Neural cell (in vitro differentiated cells): ENCODE results near the gene HOXC13. TPM values are rescaled to one million over a fixed set of nuclear protein-coding genes. Genes with fewer than 3 reads are reported as not detected.

ENCODE experiments used
- H2AFZ ChIP-seq: fragments of 200-600, 300-800 bp; sonication (generic), shearing (Covaris generic); 2 replicates; pipeline ENCODE4 v1.6.0; 2014; ENCODE audit warnings: low read depth, mild to moderate bottlenecking, antibody characterized with exemption, low read length, moderate library complexity
- H3F3A ChIP-seq: fragments of 200-600 bp; shearing (Covaris generic); 2 replicates; pipeline ENCODE4 v1.6.1; 2016; ENCODE audit warnings: mild to moderate bottlenecking, moderate library complexity, mixed read lengths, antibody characterized with exemption, low read length; ENCODE audit not compliant: insufficient read depth, poor library complexity, severe bottlenecking
- H3K27ac ChIP-seq: fragments of 200-600, 300-800 bp; sonication (generic), shearing (Covaris generic); 2 replicates; pipeline ENCODE4 v1.5.1; 2014; ENCODE audit warnings: mild to moderate bottlenecking, low read length, moderate library complexity
- H3K27me3 ChIP-seq: fragments of 300-800, 200-600 bp; sonication (generic), shearing (Covaris generic); 2 replicates; pipeline ENCODE4 v1.6.0; 2014; ENCODE audit warnings: mild to moderate bottlenecking, low read depth, low read length, moderate library complexity; ENCODE audit not compliant: insufficient read depth
- H3K36me3 ChIP-seq: fragments of 300-800, 200-600 bp; sonication (generic), shearing (Covaris generic); 2 replicates; pipeline ENCODE4 v1.5.1; 2014; ENCODE audit warnings: mild to moderate bottlenecking, antibody characterized with exemption, low read length, moderate library complexity; ENCODE audit not compliant: insufficient read depth
- H3K4me2 ChIP-seq: fragments of 300-800, 200-600 bp; sonication (generic), shearing (Covaris generic); 2 replicates; pipeline ENCODE4 v1.6.0; 2014; ENCODE audit warnings: mild to moderate bottlenecking, low read length
- H3K4me3 ChIP-seq: fragments of 300-800, 200-600 bp; sonication (generic), shearing (Covaris generic); 2 replicates; pipeline ENCODE4 v1.5.1; 2014; ENCODE audit warnings: mild to moderate bottlenecking, low read length, moderate library complexity
- H3K79me2 ChIP-seq: fragments of 200-600 bp; shearing (Covaris generic); replicated peaks from 2 replicates; pipeline ENCODE4 v1.6.0; 2014; ENCODE audit warnings: mild to moderate bottlenecking, low read length, moderate library complexity; ENCODE audit not compliant: insufficient read depth
- H3K9ac ChIP-seq: fragments of 300-800, 200-600 bp; sonication (generic), shearing (Covaris generic); 2 replicates; pipeline ENCODE4 v1.6.1; 2016; ENCODE audit warnings: mild to moderate bottlenecking, low read length, mixed read lengths
- H3K9me2 ChIP-seq: fragments of 200-600 bp; shearing (Covaris generic); 2 replicates; pipeline ENCODE4 v1.6.1; 2016; ENCODE audit warnings: mild to moderate bottlenecking, low read length, mixed read lengths; ENCODE audit not compliant: insufficient read depth
- H3K9me3 ChIP-seq: fragments of 200-600, 300-800 bp; sonication (generic), shearing (Covaris generic); 2 replicates; pipeline ENCODE4 v1.6.1; 2016; ENCODE audit warnings: mild to moderate bottlenecking, mixed run types, low read length, moderate library complexity, mixed read lengths
- H4K20me1 ChIP-seq: fragments of 200-600 bp; shearing (Covaris generic); 2 replicates; pipeline ENCODE4 v1.6.1; 2016; ENCODE audit warnings: mild to moderate bottlenecking, mixed run types; ENCODE audit not compliant: insufficient read depth
- CTCF ChIP-seq: fragments of 450-650 bp; IDR thresholded peaks from 2 replicates; pipeline ENCODE4 v1.5.1; 2014; ENCODE audit warnings: antibody characterized with exemption, mild to moderate bottlenecking, moderate library complexity; ENCODE audit not compliant: poor library complexity, severe bottlenecking
- EP300 ChIP-seq: fragments of 450-650 bp; conservative IDR thresholded peaks from 2 replicates; pipeline ENCODE4 v1.6.1; 2014; ENCODE audit warnings: antibody characterized with exemption, mild to moderate bottlenecking, moderate library complexity; ENCODE audit not compliant: poor library complexity, severe bottlenecking
- EZH2 ChIP-seq: fragments of 200-600, 300-800 bp; shearing (Covaris generic), sonication (generic); IDR thresholded peaks from 2 replicates; pipeline ENCODE4 v1.6.1; 2014; ENCODE audit warnings: antibody characterized with exemption, low read length, borderline replicate concordance, mild to moderate bottlenecking; ENCODE audit not compliant: insufficient read depth, poor library complexity, severe bottlenecking
- MXI1 ChIP-seq: fragments of 450-650 bp; conservative IDR thresholded peaks from 2 replicates; pipeline ENCODE4 v1.6.1; 2014; ENCODE audit warnings: antibody characterized with exemption, mild to moderate bottlenecking; ENCODE audit not compliant: poor library complexity, severe bottlenecking
- POLR2AphosphoS5 ChIP-seq: IDR thresholded peaks from 2 replicates; pipeline ENCODE4 v1.6.1; 2012
- RAD21 ChIP-seq: fragments of 450-650 bp; conservative IDR thresholded peaks from 2 replicates; pipeline ENCODE4 v1.6.1; 2014; ENCODE audit warnings: antibody characterized with exemption, mild to moderate bottlenecking, moderate library complexity
- REST ChIP-seq: IDR thresholded peaks from 2 replicates; pipeline ENCODE4 v1.6.1; 2012; ENCODE audit warnings: borderline replicate concordance
- SMC3 ChIP-seq: fragments of 450-650 bp; conservative IDR thresholded peaks from 2 replicates; pipeline ENCODE4 v1.6.1; 2014; ENCODE audit warnings: antibody characterized with exemption, mild to moderate bottlenecking, moderate library complexity; ENCODE audit not compliant: poor library complexity
- TAF1 ChIP-seq: IDR thresholded peaks from 2 replicates; pipeline ENCODE4 v1.6.1; 2012; ENCODE audit warnings: low read depth
- polyA plus RNA-seq: library from polyadenylated mRNA; depleted of rRNA; stranded (reverse); fragments of >200 nt; gene quantifications from 2 replicates; pipeline ENCODE4 v1.2.3, GENCODE V29; 2014

The HOXC13 gene
- polyA plus RNA-seq, 1 donor from 2014 or later, result not detected

- Histone ChIP-seq H3K27me3 (peaks cover 100% of the 10 kb centered on the region), H4K20me1 (no peaks in the 10 kb centered on the region), H3K4me2 (no peak overlapping the region), H2AFZ (no peak overlapping the region), H3K36me3 (no peaks in the 10 kb centered on the region), H3F3A (no peaks in the 10 kb centered on the region), H3K79me2 (no peaks in the 10 kb centered on the region), H3K4me3 (peak overlapping the region; percentile 49), H3K9me2 (no peaks in the 10 kb centered on the region), H3K27ac (no peak overlapping the region), H3K9me3 (no peaks in the 10 kb centered on the region), H3K9ac (no peak overlapping the region)
- no peak for TF ChIP-seq EP300
Measured at GRCh38 chr12:53937596-53938325, 870 bp upstream of the HOXC13 start.

- Histone ChIP-seq H3F3A (no peaks in the 10 kb centered on the region), H3K79me2 (no peaks in the 10 kb centered on the region), H3K9ac (no peak overlapping the region), H4K20me1 (no peaks in the 10 kb centered on the region), H3K4me2 (no peak overlapping the region), H3K27me3 (peaks cover 100% of the 10 kb centered on the region), H2AFZ (no peak overlapping the region), H3K36me3 (no peaks in the 10 kb centered on the region), H3K9me2 (no peaks in the 10 kb centered on the region), H3K9me3 (no peaks in the 10 kb centered on the region), H3K4me3 (peak overlapping the region; percentile 49), H3K27ac (no peak overlapping the region)
- TF ChIP-seq SMC3 (no peak), REST (no peak), MXI1 (no peak), RAD21 (no peak)
Measured at GRCh38 chr12:53939141-53940108, 794 bp downstream of the HOXC13 start.

GRCh38 chr12:53940443-53941014 is 1.9 kb downstream of the HOXC13 start:
- H3F3A ChIP-seq, result no peaks in the 10 kb centered on the region
- H3K4me3 ChIP-seq, result no peak overlapping the region
- no peaks in the 10 kb centered on the region for H4K20me1 ChIP-seq
- H3K4me2 ChIP-seq, result no peak overlapping the region
- H3K9ac ChIP-seq, result no peak overlapping the region
- H3K79me2 ChIP-seq, result no peaks in the 10 kb centered on the region
- no peak overlapping the region for H3K27ac ChIP-seq
- H3K9me3 ChIP-seq, result no peaks in the 10 kb centered on the region
- no peaks in the 10 kb centered on the region for H3K9me2 ChIP-seq
- no peaks in the 10 kb centered on the region for H3K36me3 ChIP-seq
- TF ChIP-seq EZH2 (no peak), SMC3 (no peak), POLR2AphosphoS5 (no peak), MXI1 (no peak), CTCF (no peak), TAF1 (no peak)
- H2AFZ ChIP-seq, result no peak overlapping the region
- H3K27me3 ChIP-seq, result peaks cover 100% of the 10 kb centered on the region
